Stimulated activated CD8-positive, alpha-beta memory T cell treated with anti-CD3 and anti-CD28 coated beads, Interleukin-7, amount 100 ng/mL, for 1 hour (primary cell): ENCODE results near the gene SCRG1.

Experiments used
- DNase-seq, 2 donors: peaks; one replicate each; pipeline ENCODE4 v3.0.0-alpha.2; 2020; ENCODE audit warnings: low read depth in 2 of 2

SCRG1 gene

GRCh38 chr4:173398779-173399415 lies at the start of gene SCRG1:
SCRG1 (minus strand) TSS chr4:173399116; CDS start chr4:173391414, 7,702 bp downstream.
- DNase-seq = no peak

DNA sequence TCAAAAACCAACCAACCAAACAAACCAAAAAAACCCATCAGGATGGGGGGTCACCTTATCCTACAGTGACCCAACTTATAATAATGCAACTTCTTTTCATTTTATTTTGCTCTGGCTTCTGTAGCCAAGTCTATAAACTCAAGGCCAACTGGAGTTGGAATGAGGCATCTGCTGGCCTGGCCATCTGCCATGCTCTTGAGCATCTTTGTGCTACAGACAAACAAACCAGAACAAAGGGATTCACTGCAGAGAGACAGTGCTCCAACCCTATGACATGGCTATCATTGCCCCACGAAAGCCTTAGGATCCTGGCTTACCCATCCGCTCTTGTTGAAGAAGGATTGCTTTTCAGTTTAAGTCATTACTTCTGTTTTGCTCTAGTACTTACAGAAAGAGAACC lies 49.2 kb upstream of the SCRG1 start:
- DNase-seq = no peak

DNA sequence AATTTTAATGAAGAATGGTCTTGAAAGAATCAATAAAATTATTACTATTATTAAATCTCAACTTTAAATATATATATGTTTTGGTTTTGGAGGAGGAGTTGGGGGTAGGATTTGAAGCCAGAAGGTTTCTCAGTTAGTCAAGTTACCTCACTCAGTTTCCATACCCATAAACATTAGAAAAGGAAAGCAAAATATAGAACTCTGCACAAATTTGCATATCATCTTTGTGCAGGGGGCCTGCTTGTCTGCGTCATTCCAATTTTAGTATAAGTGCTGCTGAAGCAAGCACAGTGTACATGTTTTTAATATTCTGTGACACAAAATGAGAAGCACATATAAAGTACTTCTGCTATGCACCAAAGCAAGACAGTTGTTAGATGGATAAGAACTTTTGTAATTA lies 47.5 kb upstream of the SCRG1 start:
- DNase-seq = no peak

GRCh38 chr4:173443121-173443520 lies 44.2 kb upstream of the SCRG1 start:
- no peak for DNase-seq

- no peak for DNase-seq
Measured at GRCh38 chr4:173442223-173442932, 43.5 kb upstream of the SCRG1 start.

- no peak for DNase-seq
Measured at GRCh38 chr4:173440888-173441287, 42.0 kb upstream of the SCRG1 start.

DNA sequence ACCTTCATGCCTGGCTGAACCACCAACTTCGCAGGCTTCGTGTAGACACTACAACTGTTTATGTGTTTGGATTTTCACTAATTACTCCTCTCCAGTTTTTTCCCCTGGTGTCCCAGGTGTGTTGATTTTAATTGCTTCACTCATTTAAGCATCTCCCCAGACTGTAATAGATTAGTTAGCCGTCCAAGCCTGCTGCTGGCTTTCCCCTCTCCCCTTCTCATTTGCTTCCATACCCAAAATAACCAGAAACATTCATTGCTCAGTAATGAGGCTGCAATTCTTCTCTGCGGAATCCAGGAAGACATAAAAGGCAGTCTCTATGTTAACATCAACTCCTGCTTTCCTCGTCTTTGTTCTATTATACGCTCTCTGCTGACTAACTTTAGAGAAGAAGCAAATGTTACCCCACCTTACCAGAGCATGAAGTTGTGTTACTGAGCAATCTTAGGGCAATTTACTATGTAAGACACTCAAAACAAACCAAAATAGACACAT lies 37.9 kb upstream of the SCRG1 start:
- no peak for DNase-seq

DNA sequence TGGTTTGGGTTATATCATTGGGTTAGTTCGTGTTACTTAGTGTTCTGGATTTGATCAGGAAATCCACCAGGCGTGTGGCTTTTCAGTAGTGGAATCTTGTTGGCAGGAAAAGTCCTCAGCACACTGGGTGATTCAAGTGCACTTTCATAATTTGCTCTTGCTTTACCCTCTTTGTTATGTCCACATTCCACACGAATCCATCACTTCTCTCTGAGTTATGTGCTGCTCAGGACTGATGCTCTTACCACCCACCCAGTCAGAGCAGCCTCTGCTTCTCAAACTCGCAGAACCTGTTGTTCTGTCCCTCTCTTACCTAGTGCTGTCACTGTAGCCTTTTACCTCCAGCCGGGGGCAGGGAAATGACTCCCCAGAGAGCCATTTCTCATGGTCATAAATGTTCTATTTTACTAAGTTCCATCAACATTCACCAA lies 37.2 kb upstream of the SCRG1 start:
- DNase-seq = no peak

DNA sequence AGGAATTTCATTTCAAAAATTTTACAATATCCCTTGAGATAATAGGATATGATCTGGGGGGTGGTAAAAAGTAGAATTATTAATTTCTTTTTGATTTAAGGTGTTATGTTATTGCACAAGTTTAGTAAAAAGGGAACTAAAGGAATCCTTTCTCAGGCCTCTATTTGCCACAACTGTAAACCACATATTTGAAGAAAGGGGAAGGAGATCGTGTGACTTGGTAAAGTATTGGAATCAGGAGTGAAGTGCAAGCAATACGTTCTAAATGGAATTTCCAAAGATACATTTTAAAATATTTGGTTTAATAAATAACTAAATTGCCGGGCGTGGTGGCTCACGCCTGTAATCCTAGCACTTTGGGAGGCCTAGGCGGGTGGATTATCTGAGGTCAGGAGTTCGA lies 35.3 kb upstream of the SCRG1 start:
- DNase-seq = no peak

- DNase-seq = no peak
Measured at GRCh38 chr4:173433447-173433846, 34.5 kb upstream of the SCRG1 start.

GRCh38 chr4:173432430-173432829 lies 33.5 kb upstream of the SCRG1 start:
- DNase-seq = no peak

DNA sequence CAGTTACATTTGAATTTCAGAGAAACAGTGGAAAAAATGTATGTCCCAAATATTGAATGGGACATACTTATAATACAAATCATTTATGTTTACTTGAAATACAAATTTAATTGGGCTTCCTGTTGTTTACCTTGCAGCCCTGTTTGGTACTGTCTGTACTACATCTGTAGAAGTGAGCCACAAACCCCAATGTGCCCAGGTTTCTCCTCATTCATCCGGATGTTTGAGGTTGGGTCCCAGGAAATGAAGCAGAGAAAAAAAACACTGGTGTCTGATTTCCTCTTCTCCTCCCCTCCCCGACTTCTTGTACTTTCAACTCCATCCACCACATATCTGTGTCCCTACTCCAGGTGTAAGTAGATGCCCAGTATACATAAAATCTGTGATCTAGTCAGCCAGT lies 27.1 kb upstream of the SCRG1 start:
- no peak for DNase-seq

DNA sequence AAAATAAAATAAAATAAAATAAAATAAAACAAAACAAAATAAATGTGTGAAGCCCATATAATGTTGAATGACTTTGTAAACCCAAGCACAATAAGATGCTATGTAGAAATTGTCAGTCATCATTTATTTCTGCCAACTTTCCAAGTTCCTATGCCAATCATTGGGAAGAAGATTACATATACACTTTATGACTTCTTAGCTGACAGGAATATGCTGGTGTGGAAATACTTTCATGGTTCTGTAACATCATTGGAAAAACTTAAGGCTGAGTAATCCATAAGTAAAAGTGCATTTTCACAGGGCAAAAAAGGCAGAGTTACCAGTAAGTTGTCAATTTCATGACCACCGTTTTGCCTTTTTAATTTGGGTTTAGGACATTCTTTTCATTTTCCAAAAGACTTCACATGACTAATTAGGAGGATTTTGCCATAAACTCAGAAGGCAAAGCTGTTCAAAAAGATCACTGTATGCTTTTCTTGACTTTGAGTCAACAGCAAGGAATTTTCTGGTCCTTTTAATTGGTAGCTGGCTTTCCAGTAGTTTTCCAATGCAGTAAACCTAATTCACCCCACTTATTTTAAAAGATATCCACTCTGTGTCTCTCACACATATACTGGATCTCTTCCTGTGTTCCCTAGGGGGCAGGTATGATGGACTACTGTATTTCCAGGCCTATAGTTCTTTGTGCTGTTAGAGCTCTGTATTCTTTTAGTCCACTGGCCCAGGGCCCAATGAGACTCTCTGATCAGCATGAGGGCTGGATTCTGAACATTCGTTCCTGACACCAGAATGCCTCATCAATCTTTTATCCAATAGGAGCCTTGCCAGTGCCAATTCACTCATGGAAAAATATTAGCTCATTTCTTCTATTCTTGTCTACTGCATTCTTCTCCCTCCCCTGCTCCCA lies 26.2 kb upstream of the SCRG1 start:
- no peak for DNase-seq

DNA sequence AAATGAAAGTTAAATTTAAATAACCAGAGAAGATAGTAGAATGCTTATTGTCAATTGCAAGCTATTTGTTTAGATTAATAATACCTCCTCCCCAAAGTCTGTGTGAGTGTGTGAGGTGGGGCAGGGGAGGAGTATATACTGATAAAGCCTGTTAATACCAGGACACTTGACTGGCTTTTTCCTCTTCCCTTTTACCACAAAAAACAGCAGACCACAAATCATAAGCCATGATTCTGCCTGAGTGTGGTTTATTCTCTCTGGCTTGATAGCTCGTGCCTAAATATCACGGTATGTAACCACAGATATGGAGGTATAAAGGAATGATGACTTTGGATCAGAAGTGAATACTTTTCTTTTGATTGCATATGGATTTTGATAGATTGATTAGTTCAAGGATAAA lies 21.9 kb upstream of the SCRG1 start:
- DNase-seq = no peak

- DNase-seq = no peak
Measured at GRCh38 chr4:173420324-173420752, 21.4 kb upstream of the SCRG1 start.

DNA sequence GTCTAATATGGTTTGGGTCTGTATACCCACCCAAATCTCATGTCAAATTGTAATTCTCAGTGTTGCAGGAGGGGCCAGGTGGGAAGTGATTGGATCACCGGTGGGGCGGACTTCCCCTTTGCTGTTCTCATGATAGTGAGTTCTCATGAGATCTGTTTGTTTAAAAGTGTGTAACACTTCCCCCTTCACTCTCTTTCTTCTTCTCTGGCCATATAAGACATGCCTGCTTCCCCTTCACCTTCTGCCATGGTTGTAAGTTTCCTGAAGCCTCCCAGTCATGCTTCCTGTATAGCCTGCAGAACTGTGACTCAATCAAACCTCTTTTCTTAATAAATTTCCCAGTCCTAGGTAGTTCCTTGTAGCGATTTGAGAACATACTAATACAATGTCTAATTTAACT lies 19.7 kb upstream of the SCRG1 start:
- no peak for DNase-seq

DNA sequence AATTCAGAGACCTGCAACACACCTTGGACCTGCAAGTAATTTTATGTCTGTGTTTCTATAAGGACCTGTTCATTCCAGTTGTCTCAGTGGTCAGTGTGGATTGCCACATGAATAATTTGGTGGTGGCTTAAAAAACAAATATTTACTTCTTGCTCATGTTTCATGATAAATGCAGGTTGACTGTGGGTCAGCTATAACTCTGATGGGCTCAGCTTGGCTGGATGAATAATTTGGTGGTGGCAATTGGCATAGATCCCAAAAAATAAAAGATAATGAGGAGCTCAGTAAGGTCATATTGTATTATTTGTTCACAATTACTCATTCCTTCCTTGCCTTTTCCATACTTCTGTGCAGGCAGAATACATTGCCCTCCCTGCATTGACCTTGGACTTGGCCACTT lies 18.9 kb upstream of the SCRG1 start:
- no peak for DNase-seq

- no peak for DNase-seq
Measured at GRCh38 chr4:173415885-173416653, 17.2 kb upstream of the SCRG1 start.

DNA sequence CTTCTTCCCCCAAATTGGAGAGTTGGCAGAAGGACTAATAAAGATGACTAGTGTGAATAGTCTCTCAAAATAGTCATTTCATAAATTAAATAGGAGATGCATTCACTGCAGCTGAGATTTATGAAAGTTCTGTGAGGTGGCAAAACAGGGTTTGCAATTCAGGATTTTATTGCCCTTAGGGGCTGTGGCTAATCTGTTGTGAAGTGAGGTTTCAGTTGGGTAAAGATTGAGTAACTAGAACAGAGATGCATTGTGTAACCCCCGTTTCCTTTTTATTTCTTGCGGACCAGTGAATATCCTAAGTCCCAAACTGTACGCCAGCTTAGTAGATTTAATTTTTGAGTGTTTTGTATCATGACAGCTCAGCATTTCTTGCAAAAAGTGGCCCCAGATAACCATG lies 16.2 kb upstream of the SCRG1 start:
- DNase-seq = no peak

DNA sequence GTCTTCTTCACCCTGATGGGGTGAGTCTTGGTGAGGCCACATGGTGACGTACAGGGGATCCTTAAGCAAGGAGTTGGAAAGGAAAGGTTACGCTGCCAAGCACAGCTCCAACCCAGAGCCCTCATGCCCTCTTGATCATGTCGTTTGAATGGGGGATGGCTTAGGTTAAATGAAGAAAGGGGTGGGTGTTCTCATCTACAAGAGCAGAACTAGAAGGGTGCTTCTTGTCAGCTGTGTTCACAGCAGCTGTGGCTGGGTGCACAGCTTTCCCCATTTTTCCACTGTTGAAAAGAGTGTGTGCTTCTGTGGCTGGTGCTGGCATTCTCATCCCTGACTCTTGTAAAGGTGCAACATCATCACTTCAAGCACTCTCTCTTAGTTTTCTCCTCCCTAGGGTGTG lies 15.5 kb upstream of the SCRG1 start:
- DNase-seq = no peak

- no peak for DNase-seq
Measured at GRCh38 chr4:173413036-173413435, 14.1 kb upstream of the SCRG1 start.
